ENCODE measurements around the gene MSS51.

GRCh38 chr10:73376679-73377078 is 56.7 kb downstream of the MSS51 start:
- TF ChIP-seq CTCF (IDR thresholded peaks at IDR 0.05), result no peak
- TF ChIP-seq POLR2AphosphoS5 (IDR thresholded peaks at IDR 0.05), result no peak
